Midbrain (tissue), 1 donor: Measurements from ENCODE around the gene NCCRP1.

Experiments
- DNase-seq: peaks from one replicate; lab custom pipeline; 2025; lab: John Stamatoyannopoulos, UW

NCCRP1 gene

GRCh38 chr19:39164289-39164688 is 32.5 kb upstream of the NCCRP1 start:
- no peak for DNase-seq

- DNase-seq, result no peak
Measured at GRCh38 chr19:39165857-39166256, 30.9 kb upstream of the NCCRP1 start.

- peak; percentile 5 for DNase-seq
Measured at GRCh38 chr19:39166571-39167391, 30.0 kb upstream of the NCCRP1 start.

- no peak for DNase-seq
Measured at GRCh38 chr19:39167461-39168257, 29.1 kb upstream of the NCCRP1 start.

- no peak for DNase-seq
Measured at GRCh38 chr19:39168258-39169142, 28.3 kb upstream of the NCCRP1 start.

GRCh38 chr19:39169143-39169810 is 27.5 kb upstream of the NCCRP1 start:
- DNase-seq, result no peak

GRCh38 chr19:39170386-39171231 is 26.2 kb upstream of the NCCRP1 start:
- DNase-seq, result no peak

GRCh38 chr19:39171479-39172465 is 25.0 kb upstream of the NCCRP1 start:
- DNase-seq, result no peak

- DNase-seq, result no peak
Measured at GRCh38 chr19:39172700-39173501, 23.9 kb upstream of the NCCRP1 start.

- DNase-seq, result no peak
Measured at GRCh38 chr19:39173502-39173991, 23.2 kb upstream of the NCCRP1 start.

GRCh38 chr19:39174142-39174541 is 22.6 kb upstream of the NCCRP1 start:
- no peak for DNase-seq

GRCh38 chr19:39174558-39175544 is 21.9 kb upstream of the NCCRP1 start:
- DNase-seq, result no peak

GRCh38 chr19:39175564-39175963 is 21.2 kb upstream of the NCCRP1 start:
- no peak for DNase-seq

- no peak for DNase-seq
Measured at GRCh38 chr19:39177110-39177699, 19.6 kb upstream of the NCCRP1 start.

- DNase-seq, result no peak
Measured at GRCh38 chr19:39177736-39178135, 19.0 kb upstream of the NCCRP1 start.

GRCh38 chr19:39178296-39179006 is 18.3 kb upstream of the NCCRP1 start:
- no peak for DNase-seq
